Vagina (tissue), 2 donors: ENCODE data around the gene LIMCH1. TPM values are rescaled to one million over a fixed set of nuclear protein-coding genes. Genes with fewer than 3 reads are reported as not detected.

Source experiments
- DNase-seq, 2 donors: peaks; one replicate each; pipeline ENCODE4 v3.0.0-alpha.2; 2017; ENCODE audit errors: extremely low spot score in 2 of 2
- H3K27ac ChIP-seq: fragments of 200-600 bp; sonication (generic); one replicate; pipeline ENCODE4 v1.5.1; 2019
- H3K27me3 ChIP-seq: fragments of 200-600 bp; sonication (generic); one replicate; pipeline ENCODE4 v1.5.1; 2019
- H3K36me3 ChIP-seq, 2 donors: fragments of 200-600 bp; sonication (generic); one replicate each; pipeline ENCODE4 v1.5.1; 2017 to 2019
- H3K4me1 ChIP-seq: fragments of 200-600 bp; sonication (generic); one replicate; pipeline ENCODE4 v1.5.1; 2019
- H3K4me3 ChIP-seq, 2 donors: fragments of 200-600 bp; sonication (generic); 1 replicate in 1 of 2; 2 replicates in 1 of 2; pipeline ENCODE4 v1.5.1; 2016 to 2019
- H3K9me3 ChIP-seq: fragments of 200-600 bp; sonication (generic); one replicate; pipeline ENCODE4 v1.5.1; 2019
- POLR2A ChIP-seq, 2 donors: fragments of 450-650 bp; IDR thresholded peaks; one replicate each; pipeline ENCODE4 v1.6.1; 2017; ENCODE audit warnings: antibody characterized with exemption in 2 of 2, mild to moderate bottlenecking in 2 of 2, moderate library complexity in 2 of 2
- POLR2AphosphoS5 ChIP-seq, 2 donors: sonication (generic); formaldehyde crosslinking; IDR thresholded peaks; one replicate each; pipeline ENCODE4 v1.9.0; 2017; ENCODE audit warnings: antibody characterized with exemption in 2 of 2, mild to moderate bottlenecking in 2 of 2, low read depth in 1 of 2; ENCODE audit not compliant: insufficient read depth in 1 of 2
- intact Hi-C: fragments of 100-400 bp; cut with DNase I; formaldehyde crosslinking; loops from one replicate; pipeline ENCODE4 v1.15.1; 2023
- total RNA-seq: library from RNA; depleted of rRNA; stranded (reverse); fragments of >200 nt; gene quantifications from one replicate; pipeline ENCODE4 v1.2.3, GENCODE V29; 2016
- TF ChIP-seq, protein P1 (sequence below), 3 experiments: fragments of 450-650 bp in 2 of 3; fragments of 200-600 bp in 1 of 3; sonication (generic) in 1 of 3; IDR thresholded peaks; one replicate each; pipeline ENCODE4 v1.5.1; 2017 to 2019; ENCODE audit warnings: antibody characterized with exemption in 3 of 3, mild to moderate bottlenecking in 2 of 3, moderate library complexity in 2 of 3

Gene LIMCH1
- total RNA-seq, 1 donor from 2014 or later: 17.9 TPM

GRCh38 chr4:41653523-41653922, 115.6 kb downstream of the LIMCH1 start:
- no peak for DNase-seq
- no peaks in the 10 kb centered on the region for H3K36me3 ChIP-seq
- no peaks in the 10 kb centered on the region for H3K27me3 ChIP-seq
- no peak overlapping the region for H3K27ac ChIP-seq
- H3K4me1 ChIP-seq: no peaks in the 10 kb centered on the region
- TF ChIP-seq POLR2A (IDR thresholded peaks at IDR 0.05) (no peak), POLR2AphosphoS5 (IDR thresholded peaks at IDR 0.05; ENCODE audit: insufficient read depth in 1 of 2, low read depth in 1 of 2) (no peak)
- TF ChIP-seq, protein P1, sequence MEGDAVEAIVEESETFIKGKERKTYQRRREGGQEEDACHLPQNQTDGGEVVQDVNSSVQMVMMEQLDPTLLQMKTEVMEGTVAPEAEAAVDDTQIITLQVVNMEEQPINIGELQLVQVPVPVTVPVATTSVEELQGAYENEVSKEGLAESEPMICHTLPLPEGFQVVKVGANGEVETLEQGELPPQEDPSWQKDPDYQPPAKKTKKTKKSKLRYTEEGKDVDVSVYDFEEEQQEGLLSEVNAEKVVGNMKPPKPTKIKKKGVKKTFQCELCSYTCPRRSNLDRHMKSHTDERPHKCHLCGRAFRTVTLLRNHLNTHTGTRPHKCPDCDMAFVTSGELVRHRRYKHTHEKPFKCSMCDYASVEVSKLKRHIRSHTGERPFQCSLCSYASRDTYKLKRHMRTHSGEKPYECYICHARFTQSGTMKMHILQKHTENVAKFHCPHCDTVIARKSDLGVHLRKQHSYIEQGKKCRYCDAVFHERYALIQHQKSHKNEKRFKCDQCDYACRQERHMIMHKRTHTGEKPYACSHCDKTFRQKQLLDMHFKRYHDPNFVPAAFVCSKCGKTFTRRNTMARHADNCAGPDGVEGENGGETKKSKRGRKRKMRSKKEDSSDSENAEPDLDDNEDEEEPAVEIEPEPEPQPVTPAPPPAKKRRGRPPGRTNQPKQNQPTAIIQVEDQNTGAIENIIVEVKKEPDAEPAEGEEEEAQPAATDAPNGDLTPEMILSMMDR (IDR thresholded peaks at IDR 0.05): no peak
- H3K4me3 ChIP-seq: no peak overlapping the region
- no peaks in the 10 kb centered on the region for H3K9me3 ChIP-seq
- intact Hi-C loops: no loop called here

- TF ChIP-seq, protein P1 (IDR thresholded peaks at IDR 0.05): no peak
- TF ChIP-seq POLR2A (IDR thresholded peaks at IDR 0.05) (no peak), POLR2AphosphoS5 (IDR thresholded peaks at IDR 0.05; ENCODE audit: insufficient read depth in 1 of 2, low read depth in 1 of 2) (no peak)
- DNase-seq: no peak
- Histone ChIP-seq H3K9me3 (no peaks in the 10 kb centered on the region), H3K4me3 (no peak overlapping the region), H3K4me1 (no peaks in the 10 kb centered on the region), H3K27me3 (no peaks in the 10 kb centered on the region), H3K36me3 (no peaks in the 10 kb centered on the region), H3K27ac (no peak overlapping the region)
- intact Hi-C loops: no loop called here
Measured at GRCh38 chr4:41655177-41655576, 117.2 kb downstream of the LIMCH1 start.

- Histone ChIP-seq H3K4me3 (no peak overlapping the region), H3K9me3 (no peaks in the 10 kb centered on the region), H3K36me3 (no peaks in the 10 kb centered on the region), H3K4me1 (no peaks in the 10 kb centered on the region), H3K27ac (no peak overlapping the region), H3K27me3 (no peaks in the 10 kb centered on the region)
- TF ChIP-seq POLR2A (IDR thresholded peaks at IDR 0.05) (no peak), POLR2AphosphoS5 (IDR thresholded peaks at IDR 0.05; ENCODE audit: insufficient read depth in 1 of 2, low read depth in 1 of 2) (no peak)
- TF ChIP-seq, protein P1 (IDR thresholded peaks at IDR 0.05): no peak
- no peak for DNase-seq
- intact Hi-C loops: no loop called here
Measured at GRCh38 chr4:41656106-41656505, 118.1 kb downstream of the LIMCH1 start.

DNA sequence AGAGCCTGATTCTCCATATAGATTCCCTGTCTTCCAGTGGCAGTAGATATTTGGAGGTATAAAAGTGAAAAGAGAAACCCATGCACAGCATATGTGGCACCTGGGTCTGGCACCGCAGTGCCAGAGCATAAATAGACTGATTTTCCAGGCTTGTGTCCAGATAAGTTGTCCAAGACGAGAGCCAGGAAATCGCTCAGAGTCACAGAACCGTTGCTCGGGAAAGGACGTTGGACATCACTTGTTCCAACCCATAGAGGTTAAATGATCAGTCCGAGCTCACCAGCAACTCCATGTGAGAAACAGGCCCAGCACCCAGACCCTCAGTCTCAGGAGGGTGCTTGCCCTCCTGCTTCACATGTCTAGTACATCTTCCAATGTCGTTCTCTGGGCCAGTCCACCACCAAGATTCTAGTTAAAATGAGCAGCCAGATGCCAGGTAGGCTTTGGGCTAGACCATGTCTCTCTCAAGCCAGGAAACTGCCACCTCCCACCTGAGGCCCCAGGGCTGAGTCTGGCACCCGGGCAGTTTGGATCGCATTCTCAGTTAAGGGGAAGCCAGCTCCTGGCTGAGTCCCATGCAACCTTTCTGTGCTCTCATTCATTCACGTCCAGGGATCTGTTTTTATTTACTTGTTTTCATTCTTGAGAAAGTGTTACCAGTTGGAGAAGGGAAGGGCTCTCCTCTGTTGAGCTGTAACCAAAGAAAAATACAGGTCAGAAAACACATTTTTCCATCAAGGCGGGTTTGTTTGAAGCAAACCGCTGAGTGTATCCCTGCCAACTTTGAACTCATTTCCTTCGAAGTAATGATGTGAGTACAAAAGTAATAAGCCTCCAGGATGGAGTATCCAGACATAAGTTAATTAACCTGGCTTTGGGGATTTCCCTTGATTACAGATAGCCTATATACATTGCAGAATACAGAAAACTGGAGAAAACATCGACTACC, 118.9 kb downstream of the LIMCH1 start:
- H3K4me1 ChIP-seq: no peaks in the 10 kb centered on the region
- no peak for DNase-seq
- intact Hi-C loops: no loop called here
- H3K27me3 ChIP-seq: no peaks in the 10 kb centered on the region
- H3K4me3 ChIP-seq: no peak overlapping the region
- TF ChIP-seq, protein P1 (IDR thresholded peaks at IDR 0.05): no peak
- TF ChIP-seq POLR2A (IDR thresholded peaks at IDR 0.05): no peak
- no peak for TF ChIP-seq POLR2AphosphoS5 (IDR thresholded peaks at IDR 0.05; ENCODE audit: insufficient read depth in 1 of 2, low read depth in 1 of 2)
- no peak overlapping the region for H3K27ac ChIP-seq
- no peaks in the 10 kb centered on the region for H3K9me3 ChIP-seq
- H3K36me3 ChIP-seq: no peaks in the 10 kb centered on the region

GRCh38 chr4:41657561-41657960, 119.6 kb downstream of the LIMCH1 start:
- no peak overlapping the region for H3K27ac ChIP-seq
- H3K4me3 ChIP-seq: no peak overlapping the region
- no peak for DNase-seq
- no peaks in the 10 kb centered on the region for H3K27me3 ChIP-seq
- H3K36me3 ChIP-seq: no peaks in the 10 kb centered on the region
- intact Hi-C loops: no loop called here
- H3K9me3 ChIP-seq: no peaks in the 10 kb centered on the region
- H3K4me1 ChIP-seq: no peaks in the 10 kb centered on the region
- TF ChIP-seq POLR2AphosphoS5 (IDR thresholded peaks at IDR 0.05; ENCODE audit: insufficient read depth in 1 of 2, low read depth in 1 of 2): no peak
- no peak for TF ChIP-seq POLR2A (IDR thresholded peaks at IDR 0.05)
- TF ChIP-seq, protein P1 (IDR thresholded peaks at IDR 0.05): no peak
